Ishikawa (cell line): ENCODE data around the gene PPIA.

Experiments
- CEBPB ChIP-seq: IDR thresholded peaks from 2 replicates; pipeline ENCODE4 v1.6.1; 2012
- CREB1 ChIP-seq: IDR thresholded peaks from 2 replicates; pipeline ENCODE4 v1.6.1; 2012; ENCODE audit warnings: low read depth
- EGR1 ChIP-seq: IDR thresholded peaks from 2 replicates; pipeline ENCODE4 v1.6.1; 2012
- EP300 ChIP-seq: IDR thresholded peaks from 2 replicates; pipeline ENCODE4 v1.6.1; 2012; ENCODE audit warnings: borderline replicate concordance
- FOXM1 ChIP-seq: IDR thresholded peaks from 2 replicates; pipeline ENCODE4 v1.6.1; 2012; ENCODE audit warnings: low read depth, borderline replicate concordance
- MAX ChIP-seq: IDR thresholded peaks from 2 replicates; pipeline ENCODE4 v1.6.1; 2012
- NFIC ChIP-seq: IDR thresholded peaks from 2 replicates; pipeline ENCODE4 v1.6.1; 2012
- RAD21 ChIP-seq: IDR thresholded peaks from 2 replicates; pipeline ENCODE4 v1.6.1; 2012; ENCODE audit warnings: low read depth
- REST ChIP-seq: IDR thresholded peaks from 2 replicates; pipeline ENCODE4 v1.6.1; 2012; ENCODE audit warnings: low read depth, mild to moderate bottlenecking
- TAF1 ChIP-seq: IDR thresholded peaks from 2 replicates; pipeline ENCODE4 v1.6.1; 2012; ENCODE audit warnings: low read depth, mild to moderate bottlenecking
- TCF12 ChIP-seq: IDR thresholded peaks from 2 replicates; pipeline ENCODE4 v1.6.1; 2012; ENCODE audit warnings: low read depth
- TEAD4 ChIP-seq: IDR thresholded peaks from 2 replicates; pipeline ENCODE4 v1.6.1; 2012
- USF1 ChIP-seq: IDR thresholded peaks from 2 replicates; pipeline ENCODE4 v1.6.1; 2012
- YY1 ChIP-seq: IDR thresholded peaks from 2 replicates; pipeline ENCODE4 v1.6.1; 2012; ENCODE audit warnings: low read depth

- no peak for TF ChIP-seq MAX
- no peak for TF ChIP-seq TAF1
- no peak for TF ChIP-seq FOXM1
- no peak for TF ChIP-seq CEBPB
- TF ChIP-seq REST: no peak
- TF ChIP-seq EP300: no peak
- TF ChIP-seq RAD21: no peak
- TF ChIP-seq TEAD4: no peak
- no peak for TF ChIP-seq NFIC
- TF ChIP-seq EGR1: no peak
- TF ChIP-seq CREB1: no peak
- no peak for TF ChIP-seq USF1
- no peak for TF ChIP-seq YY1
- TF ChIP-seq TCF12: no peak
These were observed 12.1 kb upstream of the PPIA start for GRCh38 chr7:44784364-44784763.
